ENCODE results near the gene CD27. TPM values are rescaled to one million over a fixed set of nuclear protein-coding genes. Genes with fewer than 3 reads are reported as not detected.
"Not testable (repeated sequence)": the region's sequence is repeated elsewhere in the genome, so short reads cannot be mapped to it uniquely, and the experiment has no call there.

The CD27 gene
- polyA plus RNA-seq, 1 of the 3 experiments (the other 2 are of a cell fraction): not detected

- H3K9me2 ChIP-seq; H2AFZ ChIP-seq (ENCODE audit: low read depth); H3K79me2 ChIP-seq (ENCODE audit: insufficient read depth); H3K4me3 ChIP-seq (ENCODE audit: low read depth in 2 of 2, low read length in 1 of 2); H3K4me2 ChIP-seq; DNase-seq; H3F3A ChIP-seq (replicated peaks; ENCODE audit: insufficient read depth); H3K9ac ChIP-seq; H3K36me3 ChIP-seq (replicated peaks in 1 of 2; ENCODE audit: control insufficient read depth in 1 of 2, insufficient read depth in 2 of 2, low read length in 1 of 2); H4K20me1 ChIP-seq (ENCODE audit: insufficient read depth); H3K27me3 ChIP-seq (ENCODE audit: insufficient read depth); H3K27ac ChIP-seq (ENCODE audit: low read depth in 2 of 2, low read length in 1 of 2); H3K4me1 ChIP-seq (ENCODE audit: control insufficient read depth in 1 of 2, insufficient read depth in 2 of 2, low read depth in 1 of 2, low read length in 1 of 2); H3K9me3 ChIP-seq; POLR2A ChIA-PET: not testable (repeated sequence)
- CTCF ChIA-PET: interaction anchor here (2.8 kb wide), 1 partner anchor 12 kb away, joined by 7 read pairs; no protein-coding TSS in a partner anchor
- WGBS (ENCODE audit: low lambda C conversion rate): 90% methylated on average over 28 of the region's 37 CpGs
Observed at GRCh38 chr12:6477601-6478377, 33.0 kb downstream of the CD27 start.

GRCh38 chr12:6478416-6478815 is 33.7 kb downstream of the CD27 start:
- Histone ChIP-seq H3K4me2 (no peak overlapping the region), H3K9me3 (no peaks in the 10 kb centered on the region), H3K36me3 (replicated peaks in 1 of 2; ENCODE audit: control insufficient read depth in 1 of 2, insufficient read depth in 2 of 2, low read length in 1 of 2) (no peaks in the 10 kb centered on the region), H3K4me3 (ENCODE audit: low read depth in 2 of 2, low read length in 1 of 2) (no peak overlapping the region), H3K9me2 (no peaks in the 10 kb centered on the region), H3F3A (replicated peaks; ENCODE audit: insufficient read depth) (no peaks in the 10 kb centered on the region), H2AFZ (ENCODE audit: low read depth) (no peak overlapping the region), H3K79me2 (ENCODE audit: insufficient read depth) (no peaks in the 10 kb centered on the region), H3K27me3 (ENCODE audit: insufficient read depth) (no peaks in the 10 kb centered on the region), H3K4me1 (ENCODE audit: control insufficient read depth in 1 of 2, insufficient read depth in 2 of 2, low read depth in 1 of 2, low read length in 1 of 2) (0 out of 4 replicates have a peak, but pooled peaks cover 0 to 5% of the 10 kb centered on the region in 2 experiments), H3K27ac (ENCODE audit: low read depth in 2 of 2, low read length in 1 of 2) (no peak overlapping the region), H4K20me1 (ENCODE audit: insufficient read depth) (no peaks in the 10 kb centered on the region), H3K9ac (no peak overlapping the region)
- TF ChIP-seq YY1 (IDR thresholded peaks at IDR 0.05; ENCODE audit: low read depth): no peak
- no peak for TF ChIP-seq EZH2phosphoT487 (IDR thresholded peaks at IDR 0.05; ENCODE audit: borderline replicate concordance, low read depth)
- TF ChIP-seq NRF1 (IDR thresholded peaks at IDR 0.05; ENCODE audit: low read depth, low read length): no peak
- no peak for TF ChIP-seq FOXM1 (IDR thresholded peaks at IDR 0.05; ENCODE audit: low read depth)
- TF ChIP-seq RCOR1 (IDR thresholded peaks at IDR 0.05; ENCODE audit: low read length): no peak
- TF ChIP-seq TEAD4 (IDR thresholded peaks at IDR 0.05; ENCODE audit: borderline replicate concordance, insufficient read depth): no peak
- TF ChIP-seq RAD21 (IDR thresholded peaks at IDR 0.05; ENCODE audit: low read length): no peak
- TF ChIP-seq GATA2 (CRISPR knock-in tag; IDR thresholded peaks at IDR 0.05): no peak
- TF ChIP-seq RXRA (IDR thresholded peaks at IDR 0.05; ENCODE audit: borderline replicate concordance, low read depth): no peak
- TF ChIP-seq CHD2 (IDR thresholded peaks at IDR 0.05; ENCODE audit: low read length, partially characterized antibody): no peak
- no peak for TF ChIP-seq EP300 (IDR thresholded peaks at IDR 0.05; ENCODE audit: borderline replicate concordance in 1 of 2, low read depth in 1 of 2, low read length in 1 of 2)
- POLR2A ChIA-PET: no interaction called here
- no peak for DNase-seq
- CTCF ChIA-PET: interaction anchor here (2.8 kb wide), 1 partner anchor 13 kb away, joined by 7 read pairs; no protein-coding TSS in a partner anchor
- WGBS (ENCODE audit: low lambda C conversion rate): 77% methylated on average over 4 of the region's 20 CpGs

GRCh38 chr12:6488240-6488639 is 43.5 kb downstream of the CD27 start:
- Histone ChIP-seq H3K36me3 (replicated peaks in 1 of 2; ENCODE audit: control insufficient read depth in 1 of 2, insufficient read depth in 2 of 2, low read length in 1 of 2) (peaks cover 8 to 12% of the 10 kb centered on the region in 2 experiments), H3K9ac (no peak overlapping the region), H3K9me2 (no peaks in the 10 kb centered on the region), H3K27ac (ENCODE audit: low read depth in 2 of 2, low read length in 1 of 2) (no peak overlapping the region), H3K4me3 (ENCODE audit: low read depth in 2 of 2, low read length in 1 of 2) (no peak overlapping the region), H3F3A (replicated peaks; ENCODE audit: insufficient read depth) (peaks cover under 1% of the 10 kb centered on the region), H4K20me1 (ENCODE audit: insufficient read depth) (no peaks in the 10 kb centered on the region), H3K9me3 (no peaks in the 10 kb centered on the region), H3K4me1 (ENCODE audit: control insufficient read depth in 1 of 2, insufficient read depth in 2 of 2, low read depth in 1 of 2, low read length in 1 of 2) (peaks cover 0 to 5% of the 10 kb centered on the region in 2 experiments; a peak in 2 of 4 replicates), H3K27me3 (ENCODE audit: insufficient read depth) (no peaks in the 10 kb centered on the region), H3K4me2 (no peak overlapping the region), H2AFZ (ENCODE audit: low read depth) (no peak overlapping the region), H3K79me2 (ENCODE audit: insufficient read depth) (peaks cover 13% of the 10 kb centered on the region)
- TF ChIP-seq JUND (IDR thresholded peaks at IDR 0.05): no peak
- no peak for TF ChIP-seq TEAD4 (IDR thresholded peaks at IDR 0.05; ENCODE audit: borderline replicate concordance, insufficient read depth)
- no peak for TF ChIP-seq PBX3 (IDR thresholded peaks at IDR 0.05)
- TF ChIP-seq MAX (IDR thresholded peaks at IDR 0.05; ENCODE audit: low read depth): no peak
- TF ChIP-seq SMC3 (IDR thresholded peaks at IDR 0.05; ENCODE audit: low read depth, low read length): no peak
- TF ChIP-seq NRF1 (IDR thresholded peaks at IDR 0.05; ENCODE audit: low read depth, low read length): no peak
- no peak for TF ChIP-seq TCF12 (IDR thresholded peaks at IDR 0.05)
- no peak for TF ChIP-seq IRF3 (IDR thresholded peaks at IDR 0.05; ENCODE audit: low read depth, low read length)
- no peak for TF ChIP-seq GATA2 (CRISPR knock-in tag; IDR thresholded peaks at IDR 0.05)
- TF ChIP-seq SIN3A (IDR thresholded peaks at IDR 0.05; ENCODE audit: borderline replicate concordance, low read depth, low read length): no peak
- no peak for TF ChIP-seq GABPA (IDR thresholded peaks at IDR 0.05; ENCODE audit: low read depth)
- no peak for TF ChIP-seq RCOR1 (IDR thresholded peaks at IDR 0.05; ENCODE audit: low read length)
- ChIA-PET CTCF (no interaction called here), POLR2A (interaction anchor here (0.6 to 2.1 kb wide), 2 partner anchors 14 to 18 kb away, joined by 3 to 6 read pairs; partner anchors contain the start of gene VAMP1)
- WGBS (ENCODE audit: low lambda C conversion rate): 88% methylated on average over 1 of the region's 1 CpG
- DNase-seq: no peak

Data from SK-N-SH (cell line).